HG03045 (cell line): ENCODE data around the gene TTC4.
A peak's percentile ranks its signal among the peaks of the same experiment; 100 is the strongest.
"Not testable (repeated sequence)": the region's sequence is repeated elsewhere in the genome, so short reads cannot be mapped to it uniquely, and the experiment has no call there.

Experiments used
- ATAC-seq: cut with Tn5 transposase; IDR thresholded peaks from one replicate; pipeline ENCODE4 v1.9.1; 2021; ENCODE audit warnings: mild to moderate bottlenecking, moderate library complexity; ENCODE audit not compliant: unreplicated experiment

The TTC4 gene

DNA sequence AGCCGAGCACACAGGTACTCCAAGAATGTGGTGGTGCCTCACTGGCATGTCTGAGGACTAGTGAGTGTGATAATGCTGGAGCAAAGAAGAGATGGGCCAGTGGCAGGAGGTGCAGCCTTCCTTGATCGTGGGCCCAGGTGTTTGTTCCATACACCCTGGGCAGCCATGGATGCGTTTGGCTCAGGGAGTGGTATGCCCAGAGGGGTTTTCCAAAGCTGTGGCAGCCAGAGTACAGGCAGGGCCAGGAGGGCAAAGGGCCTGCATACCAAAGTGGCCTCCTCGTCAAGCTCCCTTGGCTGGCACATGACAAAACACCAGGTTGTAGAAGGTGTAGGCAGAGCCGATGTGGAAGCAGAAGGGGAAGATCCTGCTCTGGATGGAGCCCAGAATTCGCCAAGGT lies 29.6 kb downstream of the TTC4 start:
- ATAC-seq: no peak

DNA sequence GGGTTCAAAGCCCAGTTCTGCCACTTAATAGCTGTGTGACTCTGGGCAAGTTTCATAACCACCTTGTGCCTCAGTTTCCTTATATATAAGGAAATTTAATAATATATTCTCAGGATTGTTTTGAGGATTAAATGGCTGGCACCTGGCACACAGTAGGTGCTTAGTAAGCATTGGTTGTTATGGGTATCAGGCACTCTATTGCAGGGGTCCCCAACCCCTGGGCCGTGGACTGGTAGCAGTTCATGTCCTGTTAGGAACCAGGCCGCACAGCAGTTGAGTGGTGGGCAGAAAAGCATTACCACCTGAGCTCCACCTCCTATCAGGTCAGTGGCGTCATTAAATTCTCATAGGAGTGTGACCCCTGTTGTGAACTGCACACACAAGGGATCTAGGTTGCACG lies 30.2 kb downstream of the TTC4 start:
- no peak for ATAC-seq

DNA sequence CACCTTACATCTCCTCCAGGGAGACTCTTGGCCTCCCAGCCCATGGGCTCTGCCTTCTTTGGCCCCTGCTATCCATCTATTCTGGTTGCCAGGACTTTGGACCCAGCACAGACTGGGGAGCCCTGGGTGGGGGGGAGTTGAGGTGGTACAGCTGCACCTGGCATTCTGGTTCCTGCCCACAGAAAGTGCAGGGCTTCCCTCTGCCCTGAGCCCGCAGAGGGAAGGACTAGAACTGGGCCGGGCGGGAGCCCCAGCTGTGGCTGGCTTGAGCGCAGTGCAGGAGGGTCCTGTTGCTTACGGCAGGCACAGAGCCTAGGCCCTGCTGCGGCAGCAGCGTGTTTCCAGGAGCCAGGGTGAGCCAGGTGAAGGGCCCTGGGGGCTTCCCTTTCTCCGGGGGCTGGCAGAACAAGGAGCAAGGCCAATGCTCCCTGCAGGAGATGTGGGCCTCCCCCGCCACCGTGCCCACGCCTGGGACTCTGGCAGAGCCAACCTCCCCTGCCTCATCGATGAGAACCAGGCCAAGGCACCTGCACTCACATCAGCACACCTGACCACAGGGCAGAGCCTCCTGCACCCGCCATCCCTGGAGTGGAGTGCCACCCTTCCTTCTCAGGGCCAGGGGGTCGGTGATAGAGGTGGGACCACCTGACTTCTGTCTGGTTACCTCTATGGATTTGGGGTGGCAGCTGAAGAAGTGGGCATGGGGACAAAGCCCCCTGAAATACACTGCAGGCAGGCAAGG lies 32.6 kb downstream of the TTC4 start:
- ATAC-seq: no peak

DNA sequence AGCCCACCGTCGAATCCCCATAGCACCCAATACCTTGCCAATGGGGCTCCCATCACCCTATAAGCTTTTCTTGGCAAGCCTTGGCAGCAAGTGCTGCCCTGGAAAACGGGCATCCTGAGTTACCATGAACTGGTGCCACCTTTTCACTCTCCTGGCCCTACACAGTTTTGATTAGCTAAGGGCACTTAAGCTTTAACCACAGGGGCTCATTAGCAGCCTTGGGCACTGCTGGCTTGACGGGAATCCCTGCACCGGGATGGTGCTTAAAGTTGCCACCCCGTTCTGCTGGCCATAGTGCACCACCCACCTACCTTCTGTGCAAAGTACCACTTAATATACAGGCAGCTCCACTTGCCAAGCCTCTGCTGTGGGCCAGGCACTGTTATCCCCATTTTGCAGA lies 34.9 kb downstream of the TTC4 start:
- no peak for ATAC-seq

DNA sequence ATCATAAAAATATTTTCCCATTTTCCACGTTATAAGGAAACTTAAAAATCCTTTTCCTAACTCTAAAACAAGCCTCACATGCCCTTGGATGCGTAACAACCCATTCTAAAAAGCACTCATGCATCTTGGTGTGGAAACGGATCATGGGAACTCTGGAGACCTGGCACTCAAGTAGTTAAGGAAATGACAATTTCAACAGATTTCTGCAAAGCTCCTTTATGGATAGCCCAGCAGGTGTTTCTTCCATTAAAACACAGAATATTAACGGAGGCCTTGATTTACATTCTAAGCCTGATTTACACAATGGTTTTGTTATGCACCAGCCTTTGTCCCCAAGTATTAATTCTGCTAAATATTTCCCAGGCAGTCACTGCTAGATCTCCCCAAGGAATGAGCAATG lies 35.8 kb downstream of the TTC4 start:
- ATAC-seq: no peak

DNA sequence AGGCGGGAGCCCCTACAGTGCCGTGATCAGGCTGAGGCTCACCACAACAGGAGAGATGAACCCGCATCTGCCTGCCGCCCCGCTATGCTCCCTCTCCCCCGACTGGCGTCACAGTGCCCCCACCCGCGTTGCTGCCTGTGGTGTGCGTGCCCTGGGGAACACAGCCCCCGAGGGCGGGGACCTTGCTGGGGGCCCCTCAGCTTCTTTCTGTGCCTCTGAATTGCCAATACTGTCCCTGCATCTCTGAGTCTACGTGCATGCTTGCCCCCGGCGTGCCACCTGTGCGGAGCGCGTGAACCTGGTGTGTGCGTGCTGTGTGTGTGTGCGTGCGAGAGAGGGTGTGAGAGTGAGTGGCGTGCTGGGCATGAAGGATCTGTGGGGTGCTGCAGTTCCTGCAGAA lies 38.4 kb downstream of the TTC4 start:
- no peak for ATAC-seq

DNA sequence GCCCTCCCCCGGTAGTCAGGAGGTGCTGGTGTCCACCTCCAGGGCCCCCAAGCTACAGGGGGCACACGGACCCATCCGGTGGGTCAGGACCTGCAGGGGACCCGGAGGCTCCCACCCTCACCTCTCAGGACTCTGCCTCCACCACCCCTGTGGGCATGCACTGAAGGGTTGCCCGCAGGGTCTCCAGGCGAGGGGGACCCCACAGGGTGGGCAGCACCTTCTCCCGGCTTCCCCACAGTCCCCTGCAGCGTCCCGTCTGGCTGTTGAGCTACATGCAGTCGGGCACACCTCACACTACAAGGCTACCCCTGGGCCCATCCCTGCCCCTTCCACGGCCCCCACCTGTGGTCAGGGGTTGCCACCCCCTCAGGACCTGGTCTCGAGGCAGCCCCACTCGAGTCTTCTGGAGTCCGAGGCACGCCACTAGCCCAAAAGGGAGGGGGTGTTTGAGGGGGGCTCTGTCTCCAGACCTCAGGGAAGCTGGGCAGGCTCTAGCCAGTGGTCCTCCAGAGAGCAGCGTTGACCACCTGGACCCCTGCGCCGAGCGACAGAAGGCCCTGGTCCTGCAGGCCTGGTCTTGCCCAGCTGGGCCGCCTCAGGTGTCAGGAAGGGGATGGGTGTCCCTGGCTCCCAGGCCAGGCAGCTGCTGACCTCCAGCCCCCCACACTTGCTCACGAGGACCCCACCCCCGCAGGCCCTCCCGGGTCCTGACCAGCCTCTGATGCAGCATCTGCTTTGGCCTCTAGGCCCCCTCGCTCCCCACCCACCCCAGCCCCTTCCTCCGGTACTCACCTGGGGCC lies 39.0 kb downstream of the TTC4 start:
- no peak for ATAC-seq

DNA sequence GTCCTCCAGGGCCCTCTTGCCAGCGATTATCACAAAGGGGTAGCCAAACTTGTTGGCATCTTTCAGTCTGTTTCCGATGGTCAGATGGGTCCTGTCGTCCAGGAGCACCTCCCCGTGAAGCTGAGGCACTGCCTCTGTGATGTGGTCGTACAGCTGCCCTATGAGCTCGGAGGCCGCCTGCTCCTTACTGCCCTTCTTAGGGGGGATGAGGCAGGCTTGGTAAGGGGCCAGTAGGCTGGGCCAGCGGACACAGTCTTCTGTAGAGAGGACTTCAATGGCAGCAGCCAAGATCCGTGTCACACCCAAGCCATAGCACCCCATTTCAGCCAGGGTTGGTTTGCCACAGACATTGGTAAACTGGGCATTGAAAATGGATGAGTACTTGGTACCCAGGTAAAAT lies 42.2 kb downstream of the TTC4 start:
- ATAC-seq: no peak

DNA sequence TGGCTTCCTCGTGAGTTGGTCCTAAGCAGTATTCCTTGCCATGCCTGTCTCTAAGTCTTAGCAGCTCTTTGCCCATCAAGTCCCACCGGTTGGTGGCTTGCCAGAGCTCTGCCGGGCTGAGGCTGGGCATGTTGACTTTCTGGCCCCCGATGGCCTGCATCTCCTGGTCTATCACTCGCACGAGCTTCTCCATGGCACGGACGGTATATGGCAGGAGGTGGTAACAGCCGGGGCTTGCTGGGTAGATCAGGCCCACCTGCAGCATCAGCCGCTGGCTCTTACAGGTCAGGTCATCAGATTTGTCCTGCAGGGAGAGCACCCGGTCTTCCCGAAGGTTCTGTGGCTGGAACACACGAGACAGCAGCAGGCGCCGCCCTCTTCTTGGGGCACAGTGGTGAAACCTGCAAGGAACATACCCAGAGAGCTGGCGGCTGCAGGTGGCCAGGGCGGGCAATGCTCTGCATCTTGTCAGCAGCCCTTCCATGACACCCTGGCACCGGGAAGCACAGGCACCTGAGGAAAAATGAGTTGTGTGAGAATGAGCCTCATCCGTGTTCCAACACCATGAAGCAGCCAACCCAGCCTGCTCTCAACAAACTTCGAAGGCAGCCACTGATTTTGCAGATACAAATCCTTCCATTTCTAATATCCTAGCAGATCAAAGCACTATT lies 43.2 kb downstream of the TTC4 start:
- ATAC-seq: no peak

DNA sequence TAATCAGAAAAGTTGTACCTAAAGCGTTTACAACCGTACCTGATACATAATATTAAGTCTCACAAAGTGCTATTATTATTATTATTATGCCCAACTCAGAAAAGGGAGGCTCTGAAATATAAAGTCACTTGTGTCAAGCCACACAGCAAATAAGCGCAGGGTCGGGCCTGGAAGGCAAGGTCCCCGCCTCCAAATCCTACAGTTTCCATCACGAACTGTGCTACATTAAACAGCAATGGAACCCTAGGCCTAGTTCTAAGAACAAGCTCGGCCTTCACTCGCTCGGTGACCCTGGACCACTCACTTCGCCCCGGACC lies 48.1 kb downstream of the TTC4 start:
- ATAC-seq: no peak

DNA sequence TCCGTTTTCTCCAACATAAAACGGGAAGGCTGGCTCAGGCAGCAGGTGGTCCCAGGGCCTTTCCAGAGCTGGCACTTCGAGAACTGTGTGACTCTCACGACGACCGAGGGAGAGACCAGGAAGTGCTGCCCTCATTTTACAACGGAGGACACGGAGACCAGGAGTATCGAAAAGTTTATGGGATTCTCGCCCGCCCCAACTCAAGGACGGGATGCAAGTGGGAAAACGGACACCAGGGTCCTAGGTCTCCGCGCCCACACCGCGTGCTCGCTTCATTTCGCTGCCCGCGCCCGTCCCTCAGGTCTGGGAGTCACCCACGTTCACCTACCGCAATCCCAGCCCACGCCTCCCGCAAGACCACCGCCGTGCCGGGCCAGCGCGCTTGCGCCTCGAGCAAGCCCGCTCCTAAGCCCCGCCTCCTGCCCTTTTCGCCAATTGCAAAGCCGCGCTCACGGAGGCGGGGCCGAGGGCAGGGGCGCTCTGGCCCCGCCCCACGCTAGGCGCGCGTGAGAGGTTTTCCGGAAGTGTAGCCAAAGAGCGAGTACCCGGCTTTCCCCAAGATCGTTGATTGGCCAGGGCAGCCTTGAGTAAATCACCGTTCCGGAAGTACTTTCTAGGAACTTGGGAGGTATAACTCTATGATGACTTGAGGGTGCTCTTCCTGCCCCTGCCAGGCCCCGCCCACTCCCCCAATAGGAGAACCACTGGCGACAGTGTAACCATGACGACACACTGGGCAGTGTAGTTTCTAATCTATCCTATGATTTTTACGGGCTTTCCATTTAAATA lies 48.7 kb downstream of the TTC4 start, which contains the start of gene PARS2:
PARS2 (minus strand) TSS at position 391 of the 789 bp plus-strand sequence. CDS start 5,362 bp downstream, outside the sequence.
- ATAC-seq: peak; percentile 95

DNA sequence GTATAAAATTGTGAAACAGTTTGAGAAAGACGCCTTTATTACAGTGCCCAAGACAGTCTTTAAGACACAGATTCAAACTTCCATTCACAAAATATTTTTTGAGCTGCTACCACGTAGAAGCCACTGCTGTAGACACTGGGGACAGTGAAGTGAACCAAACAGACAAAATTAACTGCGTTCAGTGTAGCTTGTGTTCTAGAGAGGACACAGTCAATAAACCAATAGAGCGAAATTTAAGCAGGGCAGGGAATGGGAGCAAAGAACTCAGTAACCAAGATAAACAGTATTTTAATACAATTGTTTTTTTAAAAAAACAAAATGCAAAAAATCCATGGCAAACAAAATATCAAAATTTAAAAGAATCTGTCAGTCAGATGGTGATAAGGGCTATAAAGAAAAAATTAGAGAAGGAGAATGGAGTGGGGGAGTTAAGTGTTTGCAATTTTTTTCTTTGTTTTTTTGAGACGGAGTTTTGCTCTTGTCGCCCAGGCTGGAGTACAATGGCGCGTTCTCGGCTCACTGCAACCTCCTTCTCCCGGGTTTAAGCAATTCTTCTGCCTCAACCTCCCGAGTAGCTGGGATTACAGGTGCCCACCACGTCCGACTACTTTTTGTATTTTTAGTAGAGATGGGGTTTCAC lies 49.4 kb downstream of the TTC4 start:
- ATAC-seq: peak; percentile 4

DNA sequence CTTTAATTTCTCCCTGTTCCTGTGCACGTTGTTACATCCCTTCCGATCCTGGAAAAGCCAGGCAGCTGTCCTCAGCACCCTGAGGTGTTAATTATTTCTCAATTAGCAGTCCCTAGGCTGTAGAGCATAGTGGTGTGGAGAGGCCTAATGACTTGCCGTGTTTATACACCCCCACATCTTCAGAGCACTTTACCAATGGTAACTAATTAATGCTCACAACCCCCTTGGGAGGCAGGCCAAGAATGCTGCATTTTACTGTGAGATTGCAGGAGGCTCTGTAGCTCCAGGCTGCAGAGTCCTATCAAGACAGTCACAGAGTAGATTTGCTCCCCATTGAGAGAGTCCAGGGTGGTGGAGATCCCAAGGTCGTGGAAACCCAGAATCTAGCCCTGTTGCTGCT lies 51.1 kb downstream of the TTC4 start:
- ATAC-seq: no peak

DNA sequence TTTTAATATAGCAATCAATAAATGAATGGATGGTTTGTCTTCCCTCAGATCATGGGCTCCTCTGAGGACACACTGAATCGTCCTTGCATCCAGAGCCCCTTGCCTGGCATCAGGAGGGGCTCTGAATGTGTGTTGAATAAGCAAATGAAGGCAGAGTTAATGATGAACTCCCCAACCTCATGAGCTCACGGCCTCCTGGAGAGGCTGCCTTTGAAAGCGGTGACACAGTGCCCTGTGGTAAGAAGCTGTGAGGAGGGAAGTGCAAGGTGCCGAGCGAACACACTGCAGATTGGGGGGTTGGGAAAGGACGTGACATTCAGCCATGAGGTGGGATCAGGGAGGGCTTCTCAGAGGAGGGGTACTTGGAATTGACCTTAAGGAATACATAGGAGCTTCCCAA lies 51.9 kb downstream of the TTC4 start:
- no peak for ATAC-seq

DNA sequence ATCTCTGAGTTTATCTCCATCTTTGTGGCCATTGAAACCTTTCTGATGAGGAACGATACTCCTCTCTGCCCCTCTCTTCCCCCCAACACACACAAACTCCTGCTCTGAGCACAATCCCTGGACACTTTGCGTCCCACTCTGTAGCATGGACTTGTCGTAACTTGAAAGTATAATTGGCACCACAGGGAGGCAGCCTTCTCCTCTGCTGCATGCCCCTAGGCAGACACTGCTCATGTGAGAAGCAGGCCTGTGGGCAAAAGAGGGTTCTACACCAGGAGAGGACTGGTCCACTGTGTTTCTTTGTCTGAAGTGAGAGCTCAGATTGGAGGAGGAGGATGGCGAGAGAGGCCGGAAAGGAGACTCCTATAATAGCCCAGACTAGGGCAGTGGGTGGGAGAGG lies 52.4 kb downstream of the TTC4 start:
- no peak for ATAC-seq

DNA sequence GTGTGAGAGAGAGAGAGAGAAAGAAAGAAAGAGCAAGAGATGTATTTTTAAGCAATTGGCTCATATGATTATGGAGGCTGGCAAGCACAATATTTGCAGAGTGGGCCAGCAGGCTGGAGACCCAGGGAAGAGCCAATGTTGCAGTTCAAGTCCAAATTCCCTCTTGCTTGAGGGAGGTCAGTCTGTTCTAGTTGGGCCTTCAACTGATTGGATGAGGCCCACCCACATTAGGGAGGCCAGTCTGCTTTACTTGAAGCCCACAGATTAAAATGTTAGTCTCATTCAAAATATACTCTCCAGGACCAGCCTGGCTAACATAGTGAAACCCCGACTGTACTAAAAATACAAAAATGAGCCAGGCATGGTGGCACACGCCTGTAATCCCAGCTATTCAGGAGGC lies 57.3 kb downstream of the TTC4 start:
- ATAC-seq: no peak

DNA sequence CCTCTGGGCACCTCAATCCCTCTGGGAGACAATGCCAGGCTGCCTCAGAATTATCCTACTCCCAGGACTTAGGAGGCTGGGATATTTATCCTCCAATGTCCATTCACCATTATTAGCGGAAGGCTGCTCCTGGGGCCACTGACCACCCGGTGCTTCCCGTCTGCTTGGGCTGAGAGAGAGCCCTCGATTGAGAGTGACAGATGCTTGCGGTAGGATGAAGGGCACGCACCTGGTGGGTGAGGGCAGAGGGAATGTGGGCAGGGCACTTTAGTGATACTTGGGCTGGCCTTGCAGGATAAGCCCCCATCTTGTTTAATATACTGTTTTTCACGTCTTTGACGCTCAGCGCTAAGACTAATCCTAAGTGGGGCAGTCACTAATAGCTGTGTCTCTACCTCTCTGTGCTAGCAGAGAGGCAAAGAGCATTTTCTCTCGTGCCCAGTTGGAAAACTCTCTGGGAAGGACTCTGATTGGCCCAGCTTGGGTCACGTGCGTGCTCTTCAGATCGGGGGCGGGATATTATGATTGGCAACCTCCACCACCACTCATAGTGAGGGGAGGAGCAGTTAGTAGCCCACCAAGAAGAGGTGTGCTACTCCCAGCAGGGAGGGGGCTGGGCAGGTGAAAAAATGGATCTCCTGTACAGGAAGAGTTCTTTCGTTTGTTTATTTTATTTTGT lies 59.3 kb downstream of the TTC4 start:
- no peak for ATAC-seq

DNA sequence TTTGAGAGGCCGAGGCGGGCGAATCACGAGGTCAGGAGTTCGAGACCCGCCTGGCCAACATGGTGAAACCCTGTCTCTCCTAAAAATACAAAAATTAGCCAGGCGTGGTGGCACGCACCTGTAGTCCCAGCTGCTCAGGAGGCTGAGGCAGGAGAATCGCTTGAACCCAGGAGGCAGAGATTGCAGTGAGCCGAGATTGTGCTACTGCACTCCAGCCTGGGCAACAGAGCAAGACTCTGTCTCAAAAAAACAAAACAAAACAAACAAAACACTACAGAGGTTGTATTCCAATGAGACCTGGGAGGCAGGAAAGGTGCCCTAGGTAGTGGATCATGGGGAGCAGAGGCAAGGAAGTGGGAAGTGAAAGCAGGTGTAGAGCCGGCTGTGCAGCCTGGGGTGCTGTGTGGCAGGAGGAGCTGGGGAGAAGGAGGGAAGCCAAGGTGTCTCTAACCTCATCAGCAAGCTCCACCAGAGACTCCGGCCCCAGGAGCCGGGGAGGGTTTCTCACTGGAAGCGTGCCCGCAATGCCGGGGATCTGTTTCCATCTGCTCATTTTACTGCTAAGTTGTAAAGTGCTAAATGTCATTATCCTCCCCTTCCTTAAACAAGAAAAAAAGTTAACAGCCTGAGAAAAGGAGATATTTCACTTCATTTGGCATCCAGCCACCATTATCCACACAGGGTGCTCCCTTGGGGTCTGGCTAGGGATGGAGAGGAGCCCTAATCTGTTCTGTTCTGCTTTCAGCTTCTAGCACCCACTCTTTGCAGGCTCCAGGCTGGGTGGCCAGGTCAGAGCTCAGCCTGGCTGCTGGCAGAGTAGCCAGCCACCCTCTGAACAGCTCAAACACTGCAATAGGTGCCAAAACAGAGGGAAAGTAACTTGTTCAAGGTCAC lies 60.4 kb downstream of the TTC4 start:
- ATAC-seq: not testable (repeated sequence)

DNA sequence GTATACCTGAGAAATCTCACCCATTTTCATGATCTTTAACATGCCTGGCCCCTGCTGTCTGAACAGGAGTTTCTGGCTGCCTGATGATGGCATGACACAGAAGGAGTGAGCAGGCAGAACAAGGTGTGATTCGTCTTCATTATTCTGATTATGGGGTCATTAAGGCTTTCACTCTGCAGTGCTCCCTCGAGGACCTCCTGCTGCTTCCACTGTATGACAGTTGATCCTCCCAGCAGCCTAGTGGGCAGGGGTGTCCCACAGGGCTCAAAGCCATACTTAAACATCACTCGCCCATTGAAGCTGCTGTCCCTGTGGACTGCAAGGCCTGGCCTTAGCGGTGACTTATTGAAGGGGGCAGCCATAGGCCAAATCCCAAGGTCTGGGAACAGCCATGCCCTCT lies 61.4 kb downstream of the TTC4 start:
- no peak for ATAC-seq
